ENCODE measurements around the gene KCNMA1.

DNA sequence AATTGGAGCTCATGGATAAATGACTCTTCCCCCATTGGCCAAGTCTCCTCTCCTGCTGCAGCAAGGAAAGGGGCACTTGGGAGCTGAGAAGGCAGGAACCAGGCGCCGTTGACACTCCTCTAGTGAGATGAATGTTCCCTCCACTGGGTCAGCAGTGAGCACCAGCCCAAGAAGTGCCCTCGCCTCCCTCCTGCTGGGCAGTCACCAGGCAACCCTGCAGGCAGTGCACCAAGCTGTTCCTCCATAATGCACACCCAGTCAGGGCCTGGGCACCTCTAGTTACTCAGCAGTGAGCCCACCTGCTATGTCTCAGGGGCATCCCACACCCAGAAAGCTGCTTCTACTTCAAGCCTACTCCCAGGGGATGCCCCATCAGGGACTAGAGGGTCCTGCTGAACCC, 84.3 kb downstream of the KCNMA1 start:
- TF ChIP-seq, protein P1, sequence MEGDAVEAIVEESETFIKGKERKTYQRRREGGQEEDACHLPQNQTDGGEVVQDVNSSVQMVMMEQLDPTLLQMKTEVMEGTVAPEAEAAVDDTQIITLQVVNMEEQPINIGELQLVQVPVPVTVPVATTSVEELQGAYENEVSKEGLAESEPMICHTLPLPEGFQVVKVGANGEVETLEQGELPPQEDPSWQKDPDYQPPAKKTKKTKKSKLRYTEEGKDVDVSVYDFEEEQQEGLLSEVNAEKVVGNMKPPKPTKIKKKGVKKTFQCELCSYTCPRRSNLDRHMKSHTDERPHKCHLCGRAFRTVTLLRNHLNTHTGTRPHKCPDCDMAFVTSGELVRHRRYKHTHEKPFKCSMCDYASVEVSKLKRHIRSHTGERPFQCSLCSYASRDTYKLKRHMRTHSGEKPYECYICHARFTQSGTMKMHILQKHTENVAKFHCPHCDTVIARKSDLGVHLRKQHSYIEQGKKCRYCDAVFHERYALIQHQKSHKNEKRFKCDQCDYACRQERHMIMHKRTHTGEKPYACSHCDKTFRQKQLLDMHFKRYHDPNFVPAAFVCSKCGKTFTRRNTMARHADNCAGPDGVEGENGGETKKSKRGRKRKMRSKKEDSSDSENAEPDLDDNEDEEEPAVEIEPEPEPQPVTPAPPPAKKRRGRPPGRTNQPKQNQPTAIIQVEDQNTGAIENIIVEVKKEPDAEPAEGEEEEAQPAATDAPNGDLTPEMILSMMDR (IDR thresholded peaks at IDR 0.05 in 2 of 3, conservative IDR thresholded peaks at IDR 0.05 in 1 of 3; ENCODE audit: borderline replicate concordance in 1 of 3, insufficient read depth in 1 of 3, low read depth in 2 of 3, low read length in 2 of 3), result no peak
- TF ChIP-seq POLR2AphosphoS5 (IDR thresholded peaks at IDR 0.05; ENCODE audit: low read depth, low read length), result no peak
- TF ChIP-seq, protein P2, sequence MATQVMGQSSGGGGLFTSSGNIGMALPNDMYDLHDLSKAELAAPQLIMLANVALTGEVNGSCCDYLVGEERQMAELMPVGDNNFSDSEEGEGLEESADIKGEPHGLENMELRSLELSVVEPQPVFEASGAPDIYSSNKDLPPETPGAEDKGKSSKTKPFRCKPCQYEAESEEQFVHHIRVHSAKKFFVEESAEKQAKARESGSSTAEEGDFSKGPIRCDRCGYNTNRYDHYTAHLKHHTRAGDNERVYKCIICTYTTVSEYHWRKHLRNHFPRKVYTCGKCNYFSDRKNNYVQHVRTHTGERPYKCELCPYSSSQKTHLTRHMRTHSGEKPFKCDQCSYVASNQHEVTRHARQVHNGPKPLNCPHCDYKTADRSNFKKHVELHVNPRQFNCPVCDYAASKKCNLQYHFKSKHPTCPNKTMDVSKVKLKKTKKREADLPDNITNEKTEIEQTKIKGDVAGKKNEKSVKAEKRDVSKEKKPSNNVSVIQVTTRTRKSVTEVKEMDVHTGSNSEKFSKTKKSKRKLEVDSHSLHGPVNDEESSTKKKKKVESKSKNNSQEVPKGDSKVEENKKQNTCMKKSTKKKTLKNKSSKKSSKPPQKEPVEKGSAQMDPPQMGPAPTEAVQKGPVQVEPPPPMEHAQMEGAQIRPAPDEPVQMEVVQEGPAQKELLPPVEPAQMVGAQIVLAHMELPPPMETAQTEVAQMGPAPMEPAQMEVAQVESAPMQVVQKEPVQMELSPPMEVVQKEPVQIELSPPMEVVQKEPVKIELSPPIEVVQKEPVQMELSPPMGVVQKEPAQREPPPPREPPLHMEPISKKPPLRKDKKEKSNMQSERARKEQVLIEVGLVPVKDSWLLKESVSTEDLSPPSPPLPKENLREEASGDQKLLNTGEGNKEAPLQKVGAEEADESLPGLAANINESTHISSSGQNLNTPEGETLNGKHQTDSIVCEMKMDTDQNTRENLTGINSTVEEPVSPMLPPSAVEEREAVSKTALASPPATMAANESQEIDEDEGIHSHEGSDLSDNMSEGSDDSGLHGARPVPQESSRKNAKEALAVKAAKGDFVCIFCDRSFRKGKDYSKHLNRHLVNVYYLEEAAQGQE (IDR thresholded peaks at IDR 0.05; ENCODE audit: low read depth), result no peak
- TF ChIP-seq ZFX (IDR thresholded peaks at IDR 0.05), result no peak
- TF ChIP-seq SIN3A (IDR thresholded peaks at IDR 0.05; ENCODE audit: low read depth), result no peak
- no peak for TF ChIP-seq EZH2phosphoT487 (IDR thresholded peaks at IDR 0.05; ENCODE audit: borderline replicate concordance)
- TF ChIP-seq POLR2A (IDR thresholded peaks at IDR 0.05; ENCODE audit: borderline replicate concordance, extremely low read depth, insufficient read depth, insufficient read length), result no peak
- TF ChIP-seq JUND (IDR thresholded peaks at IDR 0.05), result no peak
- TF ChIP-seq EGR1 (IDR thresholded peaks at IDR 0.05; ENCODE audit: low read depth), result no peak

All from HCT116 (cell line).